Measurements from ENCODE around the gene GALNT4.

GALNT4 gene

DNA sequence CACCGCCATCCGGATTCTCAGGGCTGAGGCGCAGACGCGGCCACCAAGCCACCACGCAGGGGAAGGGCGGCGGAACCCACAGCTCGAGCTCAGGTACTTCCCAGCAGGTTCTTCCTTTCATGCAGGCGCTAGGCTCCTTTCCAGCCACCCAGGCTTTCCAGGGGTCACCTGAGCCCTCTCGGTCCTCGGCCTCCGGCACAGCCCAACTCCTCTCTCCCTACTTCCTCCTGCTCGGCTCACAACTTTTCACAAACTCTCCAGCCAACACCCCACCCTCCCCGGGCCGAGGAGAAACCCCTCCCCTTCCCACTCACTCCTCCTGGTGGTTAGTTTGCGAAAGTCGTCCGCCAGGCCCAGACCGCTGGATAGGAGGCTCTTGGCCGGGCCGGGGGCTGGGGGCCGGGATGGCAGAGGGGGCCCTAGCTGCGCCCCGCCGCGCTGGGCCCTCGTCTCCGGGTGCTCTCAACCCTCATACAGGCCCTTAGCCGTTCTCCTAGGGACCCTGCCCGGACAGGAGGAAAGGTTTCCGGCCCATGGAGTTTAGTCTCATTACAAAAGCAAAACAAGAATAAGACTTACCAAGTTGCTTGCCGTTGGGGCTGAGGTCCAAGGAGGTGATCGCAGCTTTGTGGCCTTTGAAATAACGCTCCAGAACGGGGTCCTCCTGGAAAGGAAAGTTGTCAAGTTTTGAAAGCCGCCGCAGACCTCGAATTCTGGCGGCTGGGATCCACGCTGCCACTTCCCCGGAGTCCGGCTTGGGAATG, at the start of gene GALNT4:
TSS of gene GALNT4 (minus strand) at position 256 of the 764 bp plus-strand sequence. CDS start at position 9, 247 bp downstream.
- DNase-seq = peak; percentile 67

DNA sequence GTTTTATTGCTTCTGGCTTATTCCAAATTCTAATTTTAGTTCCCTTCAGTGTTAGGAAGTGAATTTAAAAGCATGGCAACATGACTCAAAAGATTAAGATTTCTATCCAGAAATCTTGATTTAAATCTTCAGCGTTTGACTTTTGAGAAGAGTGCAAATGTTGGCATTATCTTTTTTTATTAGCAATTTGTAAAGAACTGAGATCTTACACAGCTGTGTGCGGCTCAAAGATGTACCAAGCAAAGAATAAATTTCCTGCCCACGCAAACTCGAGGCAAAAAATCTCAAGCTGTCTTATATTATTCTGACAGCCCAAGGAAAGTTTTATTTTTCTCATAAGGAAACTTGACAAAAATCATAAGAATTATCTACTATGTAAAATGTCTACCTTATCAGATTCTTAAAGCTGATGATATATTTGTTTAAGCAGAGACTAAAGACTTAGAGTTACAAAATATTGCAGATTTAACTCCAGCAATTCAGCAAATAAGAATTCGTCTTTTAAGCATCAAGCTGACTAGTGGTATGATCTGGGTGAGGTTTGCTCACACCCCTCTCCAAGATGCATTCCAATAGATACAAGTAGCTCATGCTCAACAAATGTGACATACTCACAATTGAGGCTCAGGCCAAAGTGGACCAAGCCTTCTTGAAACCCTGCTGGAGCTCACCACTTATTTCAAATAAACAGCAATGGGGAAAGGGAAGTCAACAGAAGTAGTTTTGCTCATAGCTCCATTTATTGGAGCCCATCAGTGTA, 48.6 kb upstream of the GALNT4 start:
- DNase-seq = no peak

DNA sequence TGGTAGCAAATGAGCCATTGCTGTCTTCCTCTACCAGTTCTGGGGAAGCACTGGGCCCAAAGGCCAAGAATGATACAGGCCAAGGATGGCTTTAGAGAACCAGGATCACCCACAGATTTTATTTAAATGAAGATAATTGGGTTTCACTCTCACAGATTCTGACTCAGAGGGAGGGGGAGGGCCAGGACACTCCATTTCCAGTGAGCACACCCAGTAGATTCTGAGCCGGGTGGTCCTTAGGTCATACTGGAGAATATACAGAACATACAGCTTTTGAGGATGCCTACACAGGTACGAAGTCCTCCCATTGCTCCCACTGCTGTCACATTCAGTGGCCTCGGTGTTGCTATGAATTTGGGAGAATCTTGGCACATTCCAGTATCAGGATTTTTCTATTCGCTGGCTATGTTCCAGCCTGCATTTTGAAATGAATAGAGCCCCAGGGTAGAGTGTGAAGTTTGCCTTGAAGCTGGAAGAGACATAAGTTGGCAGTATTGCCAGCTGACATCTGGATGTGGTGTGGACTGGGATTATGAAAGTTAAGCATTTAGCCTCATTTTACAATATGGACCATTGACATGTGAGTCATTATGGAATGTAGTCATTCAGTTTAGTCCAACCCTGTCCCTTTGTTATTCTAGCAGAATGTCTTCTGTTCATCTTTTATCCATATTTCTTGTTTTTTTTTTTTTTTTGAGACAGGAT, 47.0 kb upstream of the GALNT4 start:
- DNase-seq = no peak

DNA sequence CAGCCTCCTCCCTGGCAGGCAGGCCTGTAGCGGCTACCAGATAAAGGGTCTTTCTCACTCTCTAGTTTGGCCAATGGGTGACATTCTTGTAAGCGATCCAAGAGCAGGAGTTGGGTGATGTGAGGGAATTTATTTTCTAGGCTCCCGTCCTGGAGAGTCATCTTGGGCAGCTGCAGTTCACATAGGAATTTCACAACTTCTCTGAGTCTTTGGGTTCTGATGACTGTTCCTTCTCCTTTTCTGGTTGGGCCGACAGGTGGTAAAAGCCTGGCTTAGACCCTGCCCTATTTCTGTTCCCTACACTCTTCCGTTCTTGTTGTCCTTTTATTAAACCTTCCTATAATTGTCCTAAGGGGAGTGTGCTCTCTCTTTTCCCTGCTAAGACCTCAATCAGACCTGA, 43.9 kb upstream of the GALNT4 start:
- no peak for DNase-seq

DNA sequence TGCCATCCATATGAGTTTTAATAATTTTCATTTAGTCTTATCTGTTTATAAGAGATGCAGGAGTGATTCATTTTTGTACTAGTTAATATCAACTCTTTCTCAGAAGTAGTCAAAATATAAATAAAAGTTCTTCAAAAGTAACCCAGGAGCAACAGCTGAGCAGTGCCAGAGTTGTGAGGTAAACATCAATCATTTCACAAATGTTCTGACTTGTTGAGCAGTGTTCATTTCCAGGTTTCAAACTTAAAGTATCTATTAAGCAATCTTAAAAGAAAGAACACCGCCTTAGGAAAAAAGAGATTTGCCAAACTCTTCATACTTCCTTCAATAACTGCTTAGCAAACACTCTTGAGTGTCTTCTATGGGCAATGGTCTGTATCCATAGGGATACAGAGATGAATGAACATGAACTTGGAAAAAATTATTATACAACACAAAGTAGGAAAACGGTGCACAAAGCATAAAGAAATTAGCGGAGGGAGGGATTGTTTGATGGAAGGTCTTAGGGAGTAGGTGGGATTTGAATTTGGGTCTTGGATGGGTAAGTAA, 43.2 kb upstream of the GALNT4 start:
- DNase-seq = no peak

DNA sequence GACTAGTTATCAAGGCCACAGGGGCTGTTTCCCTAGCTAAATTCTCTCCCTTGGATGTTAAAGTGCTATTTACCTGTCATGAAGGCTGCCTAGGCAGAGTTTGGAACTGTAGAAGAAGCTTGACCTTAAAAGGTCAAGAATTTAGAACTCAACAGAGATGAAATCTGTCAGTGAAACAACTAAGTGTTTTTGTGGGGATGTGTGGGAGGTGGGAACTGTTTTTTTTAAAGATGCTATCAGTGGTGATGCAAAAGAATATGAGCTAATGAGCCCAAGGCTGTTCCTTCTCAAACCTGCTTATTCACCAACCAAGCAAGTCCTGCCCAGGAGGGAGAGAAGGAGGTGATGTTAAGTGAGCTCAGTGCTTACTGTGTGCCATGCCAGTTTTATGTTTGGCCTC, 42.0 kb upstream of the GALNT4 start:
- no peak for DNase-seq

DNA sequence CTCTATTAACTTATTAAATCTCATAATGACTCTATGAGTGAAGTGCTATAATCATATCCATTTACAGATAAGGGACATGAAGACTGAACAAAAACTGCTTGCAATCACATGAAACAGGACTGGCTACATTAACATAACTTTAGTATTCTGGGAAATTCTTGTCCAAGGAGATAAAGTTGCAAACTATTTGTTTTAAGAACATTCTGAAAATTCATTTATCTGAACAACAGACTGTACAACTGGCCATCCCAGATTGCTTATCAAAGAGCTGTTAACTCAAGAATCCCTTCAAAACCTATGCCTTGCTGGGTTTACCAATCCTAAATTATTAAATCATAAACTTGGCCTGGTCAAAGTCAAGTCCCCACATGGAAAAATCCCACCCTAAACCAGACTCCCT, 40.4 kb upstream of the GALNT4 start:
- no peak for DNase-seq

DNA sequence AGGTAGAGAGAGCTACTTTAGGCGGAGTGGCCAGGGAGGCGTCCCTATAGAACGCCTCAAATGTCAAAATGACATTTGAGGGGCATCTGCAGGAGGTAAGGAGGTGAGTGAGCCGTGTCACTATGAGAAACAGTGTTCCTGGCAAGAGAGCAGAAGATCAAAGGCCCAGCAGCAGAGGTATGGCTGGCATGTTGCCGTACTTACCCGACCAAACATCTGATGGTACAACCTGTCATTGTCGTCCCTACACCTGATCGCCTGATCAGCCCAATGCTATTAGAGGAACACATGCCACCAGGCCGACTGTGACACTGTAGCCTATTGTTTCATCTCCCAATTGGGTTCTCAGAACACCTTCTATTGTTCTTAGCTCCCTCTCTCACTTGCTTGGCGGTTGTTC, 35.2 kb upstream of the GALNT4 start:
- no peak for DNase-seq

DNA sequence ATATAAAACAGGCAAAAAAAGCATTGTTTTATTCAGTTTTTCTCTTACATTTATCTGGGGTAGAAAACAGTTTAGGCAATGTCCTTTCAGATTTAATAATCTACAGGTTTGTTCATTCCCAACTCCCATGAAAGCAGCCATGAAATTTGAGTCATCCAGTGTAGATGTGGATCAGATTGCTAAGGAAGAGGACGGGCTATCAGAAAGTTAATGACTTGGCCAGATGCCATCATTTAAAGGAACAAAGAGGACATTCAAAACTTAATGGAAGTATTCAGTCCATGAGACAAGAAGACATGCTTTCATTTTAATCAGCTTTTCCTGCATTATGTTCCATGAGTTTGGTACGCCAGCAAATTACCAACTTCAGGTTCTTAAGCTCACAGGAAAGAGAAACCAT, 32.4 kb upstream of the GALNT4 start:
- DNase-seq = no peak

DNA sequence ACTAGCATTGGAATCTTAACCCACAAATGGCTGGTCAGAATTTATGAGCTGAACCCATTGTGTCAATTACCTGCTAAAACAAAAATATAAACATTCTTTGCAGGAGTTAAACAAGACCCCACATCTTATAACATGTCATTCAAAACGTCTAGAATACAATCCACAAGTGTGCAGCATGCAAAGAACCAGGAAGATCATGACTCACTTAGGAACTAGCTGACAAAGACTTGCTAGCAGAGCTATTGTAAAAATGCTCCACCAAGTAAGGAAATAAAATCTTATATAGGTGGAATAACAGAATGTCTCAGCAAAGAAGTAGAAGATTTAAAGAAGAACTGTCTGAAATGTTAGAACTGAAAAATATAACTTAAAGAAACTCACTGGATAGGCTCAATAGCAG, 27.8 kb upstream of the GALNT4 start:
- DNase-seq = no peak

DNA sequence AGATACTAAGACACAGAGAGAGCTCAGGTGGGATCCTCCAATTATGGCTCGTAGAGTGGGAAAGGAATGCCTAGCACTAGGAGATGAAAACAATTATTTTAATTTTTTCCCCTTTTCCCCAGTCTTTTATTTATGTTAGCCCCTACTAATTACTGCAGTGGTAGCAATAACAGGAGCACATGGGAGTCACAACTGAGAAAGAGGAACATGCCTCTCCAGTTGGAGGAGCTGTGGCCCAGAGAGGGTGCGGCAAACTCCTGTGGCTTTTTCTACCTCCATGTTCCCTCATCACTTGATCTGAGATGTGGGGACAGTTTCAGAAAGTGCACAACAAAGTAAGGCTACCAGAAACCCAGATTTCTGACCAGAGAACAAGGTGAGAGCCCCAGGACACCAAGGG, 27.2 kb upstream of the GALNT4 start:
- no peak for DNase-seq

DNA sequence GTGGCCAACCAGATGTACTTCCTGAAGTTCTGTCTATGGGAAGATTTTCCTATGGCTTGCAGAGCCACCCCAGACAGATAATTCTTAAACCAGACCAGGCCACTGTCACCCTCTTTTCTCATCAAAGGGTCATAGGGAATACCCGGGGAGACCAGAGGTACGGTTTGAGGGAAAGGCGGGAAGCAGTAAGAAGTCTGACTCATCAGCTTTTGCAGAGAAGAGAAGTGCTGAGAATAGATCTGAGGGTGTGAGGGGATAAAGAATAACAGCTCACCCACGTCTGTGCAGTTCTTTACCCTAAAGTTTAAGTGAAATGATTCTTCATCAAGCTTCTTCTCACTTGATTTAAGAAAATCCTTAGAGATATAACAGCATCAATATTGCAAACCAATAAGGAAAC, 22.5 kb upstream of the GALNT4 start:
- DNase-seq = no peak

DNA sequence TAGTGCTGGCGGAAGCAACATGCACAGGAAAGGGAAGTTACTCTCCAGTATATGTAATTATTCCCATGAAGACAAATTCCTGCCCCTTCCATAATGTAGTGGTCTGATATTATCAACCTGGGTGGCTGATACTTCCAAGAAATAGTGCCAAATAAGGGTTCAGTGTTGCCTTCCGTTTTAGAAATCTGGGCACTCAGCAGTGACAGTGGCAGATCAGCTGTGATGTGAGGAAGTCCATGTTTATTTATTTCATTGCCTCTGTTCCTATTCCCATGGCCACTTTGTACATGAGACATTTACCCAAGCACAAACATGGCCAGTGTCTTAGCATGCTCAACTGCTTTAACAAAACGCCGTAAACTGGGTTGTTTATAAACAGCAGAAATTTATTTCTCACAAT, 21.6 kb upstream of the GALNT4 start:
- no peak for DNase-seq

DNA sequence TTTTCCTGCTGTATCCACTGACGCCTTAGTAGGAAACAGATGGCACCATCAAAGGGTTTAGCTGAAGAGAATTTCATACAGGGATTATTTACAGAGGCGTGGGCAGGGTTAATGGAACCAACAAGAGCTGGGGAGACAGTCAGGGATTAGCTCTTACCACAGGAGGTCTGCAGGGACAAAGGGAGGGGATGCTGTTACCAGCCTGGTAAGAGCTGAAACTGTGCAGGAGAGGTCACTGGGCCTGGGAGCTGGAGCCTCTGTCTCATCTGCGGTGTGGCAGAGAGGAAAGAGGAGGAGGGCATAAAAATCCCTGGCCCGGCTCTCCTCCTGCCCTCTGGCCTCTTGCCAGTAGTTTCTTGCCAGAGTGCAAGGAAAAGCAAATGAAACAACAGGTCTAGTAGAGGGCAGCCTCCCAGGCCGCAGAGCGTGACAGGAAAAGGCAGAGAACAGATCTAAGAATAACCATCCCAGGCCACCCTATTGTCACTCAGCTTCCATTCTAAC, 20.1 kb upstream of the GALNT4 start:
- DNase-seq = no peak

DNA sequence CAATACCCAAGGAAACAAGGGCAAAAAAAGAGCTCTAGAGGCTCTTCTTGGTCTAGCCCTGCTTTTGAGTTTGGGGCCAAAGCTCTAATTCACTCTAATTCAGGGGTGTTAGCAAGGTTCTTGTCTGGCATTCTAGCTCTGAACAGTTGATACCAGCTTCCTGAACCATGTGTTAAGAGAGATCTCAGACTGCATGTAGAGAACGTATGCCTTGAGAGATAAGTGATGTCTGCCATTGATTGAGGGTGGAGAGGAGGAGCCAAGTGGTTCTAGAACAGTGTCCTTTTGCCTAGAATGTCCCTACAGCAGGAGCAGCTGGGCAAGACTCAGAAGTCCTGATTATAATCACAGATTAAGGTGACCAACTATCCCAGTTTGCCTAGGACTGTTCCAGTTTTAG, 19.4 kb upstream of the GALNT4 start:
- no peak for DNase-seq

DNA sequence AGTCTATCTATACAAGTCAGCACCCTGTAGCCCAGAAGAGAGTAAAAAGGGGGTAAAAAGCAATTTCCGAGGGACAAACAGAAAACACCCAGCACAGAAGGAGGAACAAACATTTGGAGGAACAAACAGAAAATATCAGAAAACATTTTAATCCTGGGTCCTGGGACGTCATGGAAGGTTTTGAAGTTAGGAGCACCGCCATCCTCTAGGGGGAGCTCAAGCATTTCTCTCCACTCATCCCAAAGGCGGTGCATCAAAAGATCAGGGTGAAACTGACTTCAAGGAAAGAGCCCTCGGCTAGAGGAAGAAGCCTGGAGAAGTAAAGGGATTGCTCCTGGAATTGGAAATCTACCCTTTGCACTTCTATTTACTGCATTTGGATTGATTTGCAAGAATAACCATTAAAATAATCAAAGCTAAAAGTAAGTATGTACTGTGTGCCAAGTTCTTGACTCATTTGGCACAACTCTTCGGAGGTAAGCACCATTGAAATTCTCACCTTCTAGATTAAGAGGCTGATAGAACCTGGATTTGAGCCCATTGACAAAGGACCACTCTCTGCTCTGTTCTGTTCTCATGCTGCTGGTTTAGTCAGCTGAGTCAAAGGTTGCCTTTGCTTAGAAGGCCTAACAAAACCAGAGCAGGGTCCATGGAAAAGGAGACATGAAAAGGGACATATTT, 18.5 kb upstream of the GALNT4 start:
- peak; percentile 25 for DNase-seq

DNA sequence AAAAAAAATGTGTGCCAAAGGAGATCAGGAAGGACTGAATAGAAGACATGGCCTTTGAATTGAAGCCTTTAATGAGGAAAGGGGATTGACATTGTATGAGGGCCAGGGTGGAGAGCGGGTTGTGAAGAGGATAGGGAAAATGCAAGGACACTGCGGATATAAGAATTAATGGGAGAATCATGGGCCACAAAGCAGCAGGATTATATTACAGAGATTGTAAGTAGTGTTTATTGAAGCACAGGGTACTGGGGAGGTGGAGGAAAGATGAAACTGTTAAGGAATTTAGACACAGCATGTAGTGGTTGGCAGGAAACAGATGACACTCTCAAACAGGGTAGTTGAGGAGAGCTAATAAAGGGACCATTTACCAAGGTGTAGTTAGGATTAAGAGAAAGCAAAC, 17.6 kb upstream of the GALNT4 start:
- DNase-seq = no peak

DNA sequence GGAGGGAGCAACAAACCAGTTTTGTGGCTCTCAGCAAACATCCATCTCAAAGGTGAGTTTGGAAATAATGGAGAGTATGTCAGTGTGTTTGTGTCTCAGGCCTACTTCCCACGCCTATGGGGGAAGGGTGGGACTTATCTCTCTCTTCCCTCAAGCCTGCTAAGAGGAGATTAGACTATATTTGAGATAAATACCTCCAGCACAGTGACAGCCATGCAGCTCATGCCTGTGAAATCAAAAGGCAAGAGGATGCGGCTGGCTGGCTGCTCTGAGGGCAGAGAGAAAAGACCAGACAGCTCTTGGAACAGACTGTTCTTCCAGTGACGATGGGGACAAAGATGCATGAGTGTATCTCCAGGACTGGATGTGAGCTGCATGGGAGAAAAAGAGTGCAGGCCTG, 16.0 kb upstream of the GALNT4 start:
- DNase-seq = no peak

DNA sequence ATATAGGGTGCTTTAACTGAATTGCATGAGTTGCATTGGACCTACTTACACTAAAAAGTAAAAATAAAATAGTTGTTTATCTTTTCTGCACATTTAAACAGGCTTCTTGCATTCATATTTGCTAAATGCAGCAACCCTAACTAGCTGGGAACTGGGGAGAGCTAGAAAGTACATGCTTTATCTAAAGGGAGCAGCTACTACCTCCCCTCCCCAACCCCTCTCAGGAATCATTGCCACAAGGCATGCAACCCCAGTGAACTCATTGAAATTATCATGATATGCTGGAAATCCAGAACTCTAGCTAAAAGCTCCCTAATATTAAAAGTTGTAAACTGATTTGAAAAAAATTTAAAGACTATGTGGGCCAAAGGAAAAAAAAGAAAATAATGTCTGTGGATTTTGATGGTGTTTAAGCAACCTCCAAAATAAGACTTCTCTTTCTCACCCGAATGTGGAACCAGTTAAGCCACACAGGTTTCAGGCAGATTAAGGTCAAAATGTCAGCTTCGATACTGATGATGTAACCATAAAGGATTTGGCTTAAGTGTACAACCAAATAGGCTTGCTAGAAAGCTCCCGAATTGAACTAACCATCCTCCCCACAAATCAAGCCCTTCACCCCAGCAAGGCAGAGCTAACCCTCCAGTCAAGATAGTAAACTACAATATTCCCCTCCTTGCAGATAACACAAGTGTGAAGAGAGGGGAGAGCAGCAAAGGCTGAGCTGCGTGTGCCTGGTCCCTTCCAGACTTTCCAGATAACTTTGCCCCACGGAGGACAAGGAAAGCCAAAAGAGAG, 15.0 kb upstream of the GALNT4 start:
- no peak for DNase-seq

DNA sequence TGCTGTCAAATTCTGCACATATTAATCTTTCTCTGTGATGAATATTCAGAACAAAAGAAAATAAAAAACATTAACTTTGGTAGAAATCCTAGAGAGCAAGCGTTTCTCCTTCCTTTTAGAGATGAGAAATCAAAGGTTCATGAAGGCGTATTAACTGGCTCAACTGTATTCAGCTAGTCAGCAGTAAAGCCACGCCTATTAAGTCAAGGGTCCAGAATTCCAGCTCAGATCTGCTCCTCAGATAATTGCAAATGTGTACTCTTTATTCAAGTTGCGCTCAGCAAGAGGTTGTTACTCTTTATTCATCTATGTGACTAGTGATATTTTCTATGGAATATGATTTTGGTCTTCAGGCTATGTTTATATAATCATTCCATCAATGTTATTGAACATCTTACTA, 14.3 kb upstream of the GALNT4 start:
- no peak for DNase-seq

DNA sequence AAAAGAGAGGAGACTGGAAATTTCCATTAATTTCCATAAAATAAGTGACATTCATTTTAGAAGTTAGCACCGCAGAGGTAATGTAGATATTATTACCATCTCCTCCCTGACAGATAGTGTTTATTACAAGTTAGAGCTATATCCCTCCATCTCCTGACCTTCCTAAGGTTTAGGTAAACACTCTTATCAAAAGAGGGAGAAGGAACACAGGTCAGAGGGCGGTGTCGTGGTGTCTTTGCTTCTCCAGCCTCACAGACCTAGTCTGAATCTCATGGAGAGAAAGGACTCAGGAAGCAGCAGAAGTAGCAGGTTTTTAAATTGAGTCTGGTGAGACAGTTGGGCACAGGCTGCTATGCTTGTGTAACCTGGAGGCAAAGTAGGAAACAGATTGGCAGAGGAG, 12.8 kb upstream of the GALNT4 start:
- DNase-seq = no peak

DNA sequence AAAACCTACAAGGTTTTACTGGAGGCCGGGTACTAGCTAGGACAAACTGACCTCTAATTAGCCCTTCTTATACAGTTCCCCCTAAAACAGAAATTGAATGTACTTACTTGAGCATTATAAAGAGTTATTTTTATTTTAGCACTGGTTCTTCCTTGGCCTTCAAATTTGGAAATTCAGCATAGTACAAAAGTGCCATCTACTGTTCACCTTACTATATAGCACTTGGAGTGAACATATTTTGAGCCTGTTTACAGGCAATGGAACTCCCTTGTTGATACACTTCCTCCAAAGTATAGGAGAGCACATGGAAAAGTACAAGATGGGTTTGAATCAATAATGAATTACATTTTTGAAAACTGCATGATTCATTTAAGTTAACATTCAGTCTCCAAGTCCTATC, 5.1 kb upstream of the GALNT4 start:
- DNase-seq = no peak
